K562 (cell line): Measurements from ENCODE around the gene ARMCX2. TPM values are rescaled to one million over a fixed set of nuclear protein-coding genes. Genes with fewer than 3 reads are reported as not detected.

ENCODE experiments used
- ATAC-seq: fragments of 200-7000 bp; cut with Tn5 transposase; 3 replicates; pipeline ENCODE4 v1.9.1; 2020; ENCODE audit warnings: moderate library complexity
- BruUV-seq: library from RNA; stranded (reverse); fragments of 400-500 nt; replicated peaks from 2 replicates; lab custom pipeline; 2021; lab: Mats Ljungman, UMichigan
- CTCF ChIA-PET: fragments of 300-600 bp; formaldehyde crosslinking; extraction: SDS; loops from one replicate; lab custom pipeline; 2021; ENCODE audit warnings: low intra/inter-chr PET ratio; lab: Yijun Ruan, JAX
- POLR2A ChIA-PET: fragments of 300-600, 350-650 bp; sonication (Branson Sonifier 250); formaldehyde crosslinking; extraction: SDS; loops from one replicate; lab custom pipeline; 2021; ENCODE audit warnings: antibody characterized with exemption, inconsistent platforms; lab: Yijun Ruan, JAX
- DNase-seq, 4 experiments: peaks; one replicate each; pipeline versions ENCODE4 v3.0.0 to v3.0.0-alpha.2; 2011 to 2018; ENCODE audit warnings: low spot score in 3 of 4, mixed read lengths in 3 of 4; ENCODE audit errors: extremely low read depth in 1 of 4
- FAIRE-seq: peaks from 2 replicates; lab custom pipeline; 2011; peaks lifted over from hg19 to GRCh38; lab: Jason Lieb, UNC
- H2AFZ ChIP-seq: 2 replicates; pipeline ENCODE4 v1.6.0; 2011; ENCODE audit warnings: low read depth, low read length, control low read depth, inconsistent platforms
- H3K27ac ChIP-seq: fragments of 200-600 bp; 3 replicates; pipeline ENCODE4 v1.8.0; 2011; ENCODE audit warnings: low read depth, mild to moderate bottlenecking, control low read depth, inconsistent platforms, low read length, moderate library complexity, mixed read lengths; ENCODE audit errors: extremely low read depth
- H3K27me3 ChIP-seq, 2 experiments: fragments of 300-600 bp in 1 of 2; 2 replicates in 1 of 2; 3 replicates in 1 of 2; pipeline versions ENCODE4 v1.6.0 to v1.8.0; 2011; ENCODE audit warnings: inconsistent platforms in 2 of 2, low read length in 2 of 2, mild to moderate bottlenecking in 1 of 2, mixed read lengths in 1 of 2, moderate library complexity in 1 of 2; ENCODE audit not compliant: control insufficient read depth in 2 of 2, insufficient read depth in 2 of 2
- H3K36me3 ChIP-seq: fragments of 300-600 bp; 3 replicates; pipeline ENCODE4 v1.8.0; 2011; ENCODE audit warnings: mild to moderate bottlenecking, low read length, inconsistent platforms; ENCODE audit not compliant: control insufficient read depth, insufficient read depth
- H3K4me1 ChIP-seq, 2 experiments: fragments of 200-600 bp in 1 of 2; replicated peaks in 1 of 2; 2 replicates in 1 of 2; 3 replicates in 1 of 2; pipeline versions ENCODE4 v1.5.1 to v1.8.0; 2011; ENCODE audit warnings: inconsistent platforms in 2 of 2, low read length in 2 of 2, mild to moderate bottlenecking in 1 of 2, mixed read lengths in 1 of 2, moderate library complexity in 1 of 2; ENCODE audit not compliant: control insufficient read depth in 2 of 2, insufficient read depth in 2 of 2
- H3K4me2 ChIP-seq: 2 replicates; pipeline ENCODE4 v1.6.1; 2011; ENCODE audit warnings: low read length, control low read depth, inconsistent platforms, mixed read lengths; ENCODE audit not compliant: insufficient read depth
- H3K4me3 ChIP-seq: fragments of 200-600 bp; sonication (generic), shearing (Covaris generic); 2 replicates; pipeline ENCODE4 v1.5.1; 2016; ENCODE audit warnings: control low read depth, inconsistent platforms
- H3K79me2 ChIP-seq: fragments of 200-600 bp; 3 replicates; pipeline ENCODE4 v1.8.0; 2011; ENCODE audit warnings: low read length, inconsistent platforms; ENCODE audit not compliant: control insufficient read depth, insufficient read depth
- H3K9ac ChIP-seq, 2 experiments: 2 replicates each; pipeline versions ENCODE4 v1.6.0 to v1.6.1; 2011; ENCODE audit warnings: low read depth in 2 of 2, low read length in 2 of 2, control low read depth in 1 of 2, inconsistent platforms in 1 of 2, mild to moderate bottlenecking in 1 of 2, mixed read lengths in 1 of 2; ENCODE audit not compliant: insufficient read depth in 1 of 2
- H3K9me1 ChIP-seq: one replicate; pipeline ENCODE4 v1.6.0; 2011; ENCODE audit warnings: inconsistent platforms, mild to moderate bottlenecking, low read length, moderate library complexity; ENCODE audit not compliant: control insufficient read depth, insufficient read depth
- H3K9me3 ChIP-seq: replicated peaks from 2 replicates; pipeline ENCODE4 v1.5.1; 2011; ENCODE audit warnings: low read depth, low read length, inconsistent platforms; ENCODE audit not compliant: control insufficient read depth, insufficient read depth
- H4K20me1 ChIP-seq: replicated peaks from 2 replicates; pipeline ENCODE4 v1.6.1; 2011; ENCODE audit warnings: low read length, inconsistent platforms, mixed read lengths; ENCODE audit not compliant: control insufficient read depth, insufficient read depth
- CEBPG ChIP-seq, 3 experiments: fragments of 200-800 bp in 1 of 3; sonication (Bioruptor generic) in 1 of 3; sonication (generic) in 1 of 3; formaldehyde crosslinking in 1 of 3; IDR thresholded peaks in 2 of 3; conservative IDR thresholded peaks in 1 of 3; 2 replicates each; pipeline versions ENCODE4 v1.6.1 to v1.8.0; 2016 to 2022; ENCODE audit warnings: missing compliant biosample characterization in 2 of 3, missing genetic modification characterization in 2 of 3, mild to moderate bottlenecking in 1 of 3, missing genetic modification reagents in 1 of 3
- EP300 ChIP-seq: IDR thresholded peaks from 2 replicates; pipeline ENCODE4 v1.6.1; 2012; ENCODE audit warnings: low read length, improper control_type of control experiment
- MTF1 ChIP-seq: fragments of 250-450 bp; sonication (Bioruptor Pico); IDR thresholded peaks from 2 replicates; pipeline ENCODE4 v1.9.0; 2021; ENCODE audit warnings: moderate library complexity, mild to moderate bottlenecking, inconsistent platforms, borderline replicate concordance
- RFX1 ChIP-seq: fragments of 450-650 bp; IDR thresholded peaks from 2 replicates; pipeline ENCODE4 v1.6.1; 2016; ENCODE audit warnings: mild to moderate bottlenecking, moderate library complexity
- ZNF347 ChIP-seq: fragments of 450-650 bp; formaldehyde crosslinking; IDR thresholded peaks from 2 replicates; pipeline ENCODE4 v1.4.0; 2020; ENCODE audit warnings: low read depth, mild to moderate bottlenecking, moderate library complexity
- ZNF780A ChIP-seq: fragments of 250-450 bp; sonication (Bioruptor Pico); IDR thresholded peaks from 2 replicates; pipeline ENCODE4 v1.5.0; 2021; ENCODE audit warnings: mild to moderate bottlenecking
- WGBS: fragments of 100-300 bp; shearing (Covaris generic); methylation state at CpG from one replicate; pipeline ENCODE4 v1.1.6; 2016; ENCODE audit warnings: low coverage, mixed read lengths; ENCODE audit not compliant: insufficient coverage; ENCODE audit errors: missing lambda C conversion rate; 5-methylcytosine and 5-hydroxymethylcytosine counted together
- in situ Hi-C: fragments of 300-500 bp; cut with MboI; formaldehyde crosslinking; loops from 4 replicates; pipeline ENCODE4 v1.15.0; 2018; ENCODE audit warnings: inconsistent platforms, mixed read lengths
- intact Hi-C: fragments of 100-400 bp; cut with micrococcal nuclease; formaldehyde crosslinking; loops from 2 replicates; pipeline ENCODE4 v1.14.2; 2022
- polyA plus RNA-seq, 8 experiments: library from polyadenylated mRNA; depleted of rRNA in 4 of 8; stranded (reverse) in 5 of 8; unstranded in 3 of 8; fragments of >200 nt; fragmentation: Nextera tagmentation in 2 of 8; fragmentation: Illumina TruSeq in 1 of 8; extraction: Ambion mirVana in 2 of 8; extraction: Trizol in 1 of 8; gene quantifications; 2 replicates each; pipeline versions ENCODE4 v1.2.1 to v1.2.3, GENCODE V29; 2011 to 2014; ENCODE audit warnings: inconsistent platforms in 1 of 8, missing spikeins in 1 of 8
- total RNA-seq, 7 experiments: library from RNA; depleted of rRNA in 6 of 7; stranded (reverse); fragments of >200 nt in 6 of 7; fragmentation: Illumina TruSeq in 2 of 7; extraction: Trizol in 2 of 7; gene quantifications; 2 replicates each; pipeline versions ENCODE4 v1.2.1 to v1.2.3, GENCODE V29; 2011 to 2021; ENCODE audit warnings: low replicate concordance in 1 of 7
- TF ChIP-seq, protein P1 (sequence below): fragments of 250-450 bp; sonication (Bioruptor Pico); IDR thresholded peaks from 2 replicates; pipeline ENCODE4 v1.4.0; 2020

The ARMCX2 gene
- total and polyA plus RNA-seq, 9 of the 15 experiments (the other 6 are each of a cell fraction or from before 2014, with no cell fraction given) = 0.03 to 0.16 TPM; not detected in 7

DNA sequence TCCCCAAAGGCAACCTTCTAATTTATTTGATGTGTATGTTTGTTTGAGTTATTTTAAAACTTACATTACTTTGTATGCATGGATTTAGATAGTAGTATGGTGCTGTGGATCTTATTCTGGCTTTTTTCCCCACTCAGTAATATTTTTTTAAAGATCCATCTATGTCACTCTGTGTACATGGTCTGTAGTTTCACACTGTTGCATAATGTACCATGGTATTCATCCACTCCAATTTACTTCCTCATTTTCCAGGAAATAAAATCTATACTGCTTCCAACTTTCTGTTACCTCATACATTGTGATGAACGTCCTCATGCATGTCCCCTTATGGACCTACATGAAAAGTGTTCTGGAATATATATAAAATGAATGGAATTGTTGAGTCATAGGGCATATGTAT lies 17.6 kb downstream of the ARMCX2 start:
- Histone ChIP-seq H3K27ac (no peak overlapping the region), H4K20me1 (no peaks in the 10 kb centered on the region), H3K27me3 (no peaks in the 10 kb centered on the region), H3K79me2 (no peaks in the 10 kb centered on the region), H2AFZ (no peak overlapping the region), H3K9ac (no peak overlapping the region), H3K9me1 (no peaks in the 10 kb centered on the region), H3K36me3 (no peaks in the 10 kb centered on the region), H3K4me3 (no peak overlapping the region), H3K4me1 (no peaks in the 10 kb centered on the region), H3K9me3 (no peaks in the 10 kb centered on the region), H3K4me2 (no peak overlapping the region)
- intact Hi-C loops = no loop called here
- ChIA-PET CTCF (no interaction called here), POLR2A (interaction anchor here (0.6 to 1.7 kb wide), 2 partner anchors 10 to 393 kb away, joined by 3 to 5 read pairs; no protein-coding TSS in a partner anchor)
- no peak for DNase-seq
- no TSS peak for BruUV-seq
- FAIRE-seq = no peak
- in situ Hi-C loops = no loop called here
- ATAC-seq = peak; percentile 42; the same call in 2 of the 3 replicates
- 0% methylated on average over 1 of the region's 1 CpG for WGBS
- TF ChIP-seq EP300 (peak; percentile 33; the same call in 1 of the 2 replicates), MTF1 (CRISPR knock-in tag) (no peak), CEBPG (CRISPR knock-in tag; IDR thresholded peaks at IDR 0.05) (peak; percentile 53; the same call in 1 of the 2 replicates), CEBPG (tag; conservative IDR thresholded peaks at IDR 0.05 in 1 of 2, IDR thresholded peaks at IDR 0.05 in 1 of 2) (peak; percentile 56 to 90; a peak in 3 of 4 replicates), ZNF347 (no peak), ZNF780A (CRISPR knock-in tag) (no peak), RFX1 (no peak)
- TF ChIP-seq, protein P1, sequence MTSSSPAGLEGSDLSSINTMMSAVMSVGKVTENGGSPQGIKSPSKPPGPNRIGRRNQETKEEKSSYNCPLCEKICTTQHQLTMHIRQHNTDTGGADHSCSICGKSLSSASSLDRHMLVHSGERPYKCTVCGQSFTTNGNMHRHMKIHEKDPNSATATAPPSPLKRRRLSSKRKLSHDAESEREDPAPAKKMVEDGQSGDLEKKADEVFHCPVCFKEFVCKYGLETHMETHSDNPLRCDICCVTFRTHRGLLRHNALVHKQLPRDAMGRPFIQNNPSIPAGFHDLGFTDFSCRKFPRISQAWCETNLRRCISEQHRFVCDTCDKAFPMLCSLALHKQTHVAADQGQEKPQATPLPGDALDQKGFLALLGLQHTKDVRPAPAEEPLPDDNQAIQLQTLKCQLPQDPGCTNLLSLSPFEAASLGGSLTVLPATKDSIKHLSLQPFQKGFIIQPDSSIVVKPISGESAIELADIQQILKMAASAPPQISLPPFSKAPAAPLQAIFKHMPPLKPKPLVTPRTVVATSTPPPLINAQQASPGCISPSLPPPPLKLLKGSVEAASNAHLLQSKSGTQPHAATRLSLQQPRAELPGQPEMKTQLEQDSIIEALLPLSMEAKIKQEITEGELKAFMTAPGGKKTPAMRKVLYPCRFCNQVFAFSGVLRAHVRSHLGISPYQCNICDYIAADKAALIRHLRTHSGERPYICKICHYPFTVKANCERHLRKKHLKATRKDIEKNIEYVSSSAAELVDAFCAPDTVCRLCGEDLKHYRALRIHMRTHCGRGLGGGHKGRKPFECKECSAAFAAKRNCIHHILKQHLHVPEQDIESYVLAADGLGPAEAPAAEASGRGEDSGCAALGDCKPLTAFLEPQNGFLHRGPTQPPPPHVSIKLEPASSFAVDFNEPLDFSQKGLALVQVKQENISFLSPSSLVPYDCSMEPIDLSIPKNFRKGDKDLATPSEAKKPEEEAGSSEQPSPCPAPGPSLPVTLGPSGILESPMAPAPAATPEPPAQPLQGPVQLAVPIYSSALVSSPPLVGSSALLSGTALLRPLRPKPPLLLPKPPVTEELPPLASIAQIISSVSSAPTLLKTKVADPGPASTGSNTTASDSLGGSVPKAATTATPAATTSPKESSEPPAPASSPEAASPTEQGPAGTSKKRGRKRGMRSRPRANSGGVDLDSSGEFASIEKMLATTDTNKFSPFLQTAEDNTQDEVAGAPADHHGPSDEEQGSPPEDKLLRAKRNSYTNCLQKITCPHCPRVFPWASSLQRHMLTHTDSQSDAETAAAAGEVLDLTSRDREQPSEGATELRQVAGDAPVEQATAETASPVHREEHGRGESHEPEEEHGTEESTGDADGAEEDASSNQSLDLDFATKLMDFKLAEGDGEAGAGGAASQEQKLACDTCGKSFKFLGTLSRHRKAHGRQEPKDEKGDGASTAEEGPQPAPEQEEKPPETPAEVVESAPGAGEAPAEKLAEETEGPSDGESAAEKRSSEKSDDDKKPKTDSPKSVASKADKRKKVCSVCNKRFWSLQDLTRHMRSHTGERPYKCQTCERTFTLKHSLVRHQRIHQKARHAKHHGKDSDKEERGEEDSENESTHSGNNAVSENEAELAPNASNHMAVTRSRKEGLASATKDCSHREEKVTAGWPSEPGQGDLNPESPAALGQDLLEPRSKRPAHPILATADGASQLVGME = no peak
